Measurements from ENCODE around the gene HTN3. TPM values are rescaled to one million over a fixed set of nuclear protein-coding genes. Genes with fewer than 3 reads are reported as not detected.
"Not testable (repeated sequence)": the region's sequence is repeated elsewhere in the genome, so short reads cannot be mapped to it uniquely, and the experiment has no call there.

Gene HTN3
- not detected for total RNA-seq
- not detected for polyA plus RNA-seq
- not detected for total RNA-seq

DNA sequence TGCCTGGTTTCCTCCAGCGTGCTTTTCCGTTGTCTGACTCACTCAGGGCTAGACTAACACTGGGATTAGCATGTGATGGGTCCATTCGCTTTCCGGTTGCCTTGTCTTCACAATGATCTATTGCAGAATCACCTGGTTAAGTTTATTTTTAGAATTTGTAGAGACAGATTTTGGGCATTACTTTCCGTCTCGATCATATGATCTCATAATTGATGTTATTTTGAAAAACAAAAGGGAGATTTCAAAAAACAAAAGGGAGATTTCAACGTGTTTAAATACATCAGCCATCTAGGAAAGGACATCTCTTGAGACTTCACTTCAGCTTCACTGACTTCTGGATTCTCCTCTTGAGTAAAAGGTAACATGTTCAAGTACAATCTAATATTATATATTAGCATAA, at the start of gene HTN3:
Gene HTN3 (plus strand): TSS at position 301 of the 400 bp plus-strand sequence. CDS start 2,282 bp downstream, outside the sequence.
- H3K4me1 ChIP-seq (ENCODE audit: control insufficient read depth in 2 of 2, insufficient read depth in 2 of 2, low read length in 2 of 2); H3K27ac ChIP-seq (ENCODE audit: low read depth, low read length); intact Hi-C loops (cut with micrococcal nuclease); H3K27ac Mint-ChIP-seq; H3K4me1 Mint-ChIP-seq; H3K36me3 ChIP-seq (ENCODE audit: control insufficient read depth in 2 of 3, insufficient read depth in 3 of 3, low read length in 3 of 3); DNase-seq; H3K36me3 Mint-ChIP-seq; ATAC-seq; CTCF ChIA-PET; H3K9me3 Mint-ChIP-seq; H3K9me3 ChIP-seq (ENCODE audit: control insufficient read depth in 2 of 3, low read length in 3 of 3); H3K4me3 ChIP-seq (ENCODE audit: low read length); H3K4me3 Mint-ChIP-seq; H3K27me3 ChIP-seq (ENCODE audit: control insufficient read depth in 2 of 2, insufficient read depth in 2 of 2, low read length in 2 of 2); POLR2A ChIA-PET; H3K27me3 Mint-ChIP-seq: not testable (repeated sequence)

DNA sequence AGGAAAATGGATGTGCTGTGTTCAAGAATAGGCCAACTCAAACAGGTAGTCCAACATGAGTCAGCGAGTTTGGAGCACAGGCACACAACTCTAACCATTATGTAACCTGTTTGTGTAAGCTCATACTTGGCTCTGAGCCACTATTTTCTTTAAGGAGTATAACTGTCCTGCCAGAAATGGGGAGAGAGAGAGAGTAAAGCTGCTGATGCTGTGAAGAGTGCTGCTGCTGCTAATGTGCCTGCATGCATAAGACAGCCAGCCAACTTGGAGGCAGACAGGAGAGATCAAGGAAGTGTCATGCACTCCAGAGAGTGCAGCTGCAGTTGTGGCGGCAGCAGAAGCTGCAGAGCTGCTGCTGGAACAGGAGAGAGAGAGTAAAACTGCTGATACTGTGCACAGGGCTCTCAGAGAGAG, 44.2 kb upstream of the HTN3 start:
- Histone ChIP-seq H3K36me3 (ENCODE audit: control insufficient read depth in 2 of 3, insufficient read depth in 3 of 3, low read length in 3 of 3) (no peaks in the 10 kb centered on the region), H3K4me3 (ENCODE audit: low read length) (no peak overlapping the region), H3K27me3 (ENCODE audit: control insufficient read depth in 2 of 2, insufficient read depth in 2 of 2, low read length in 2 of 2) (no peaks in the 10 kb centered on the region), H3K4me1 (ENCODE audit: control insufficient read depth in 2 of 2, insufficient read depth in 2 of 2, low read length in 2 of 2) (no peaks in the 10 kb centered on the region), H3K9me3 (ENCODE audit: control insufficient read depth in 2 of 3, low read length in 3 of 3) (no peaks in the 10 kb centered on the region), H3K27ac (ENCODE audit: low read depth, low read length) (no peak overlapping the region)
- Mint-ChIP-seq H3K27ac (no peak overlapping the region), H3K4me1 (no peaks in the 10 kb centered on the region), H3K9me3 (peaks cover 0 to 3% (median 0%) of the 10 kb centered on the region in 11 donors), H3K4me3 (no peak overlapping the region), H3K27me3 (peaks cover 0 to 7% (median 0%) of the 10 kb centered on the region in 5 donors), H3K36me3 (no peaks in the 10 kb centered on the region)
- DNase-seq (no peak), ATAC-seq (no peak)
- intact Hi-C loops (cut with micrococcal nuclease), result no loop called here
- ChIA-PET CTCF (no interaction called here), POLR2A (no interaction called here)

DNA sequence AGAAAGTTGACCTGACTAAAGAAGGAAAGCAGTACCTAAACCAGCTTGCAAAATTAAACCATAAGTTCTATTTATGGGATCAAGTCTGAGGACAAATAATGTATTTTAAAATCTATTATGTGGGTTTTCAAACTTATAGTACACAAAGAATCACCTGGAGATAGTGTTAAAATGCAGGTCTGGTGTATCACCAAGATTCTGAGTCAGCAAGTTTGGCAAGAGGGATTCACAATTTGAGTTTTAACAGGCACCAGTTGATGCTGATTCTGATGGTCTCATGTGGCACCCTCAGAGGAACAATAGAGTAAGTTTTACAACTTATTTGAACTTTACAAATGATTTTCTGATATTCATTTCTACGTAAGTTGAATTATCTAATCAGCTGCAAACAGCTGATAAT, 41.6 kb upstream of the HTN3 start:
- CTCF ChIA-PET, result no interaction called here
- intact Hi-C loops (cut with micrococcal nuclease), result no loop called here
- POLR2A ChIA-PET, result no interaction called here
- Histone ChIP-seq H3K27me3 (ENCODE audit: control insufficient read depth in 2 of 2, insufficient read depth in 2 of 2, low read length in 2 of 2) (no peaks in the 10 kb centered on the region), H3K27ac (ENCODE audit: low read depth, low read length) (no peak overlapping the region), H3K4me1 (ENCODE audit: control insufficient read depth in 2 of 2, insufficient read depth in 2 of 2, low read length in 2 of 2) (no peaks in the 10 kb centered on the region), H3K36me3 (ENCODE audit: control insufficient read depth in 2 of 3, insufficient read depth in 3 of 3, low read length in 3 of 3) (no peaks in the 10 kb centered on the region), H3K4me3 (ENCODE audit: low read length) (no peak overlapping the region), H3K9me3 (ENCODE audit: control insufficient read depth in 2 of 3, low read length in 3 of 3) (no peaks in the 10 kb centered on the region)
- Mint-ChIP-seq H3K27me3 (peaks cover 0 to 7% (median 0%) of the 10 kb centered on the region in 5 donors), H3K27ac (no peak overlapping the region), H3K4me1 (no peaks in the 10 kb centered on the region), H3K36me3 (no peaks in the 10 kb centered on the region), H3K9me3 (no peaks in the 10 kb centered on the region), H3K4me3 (no peak overlapping the region)
- no peak for DNase-seq
- ATAC-seq, result no peak

DNA sequence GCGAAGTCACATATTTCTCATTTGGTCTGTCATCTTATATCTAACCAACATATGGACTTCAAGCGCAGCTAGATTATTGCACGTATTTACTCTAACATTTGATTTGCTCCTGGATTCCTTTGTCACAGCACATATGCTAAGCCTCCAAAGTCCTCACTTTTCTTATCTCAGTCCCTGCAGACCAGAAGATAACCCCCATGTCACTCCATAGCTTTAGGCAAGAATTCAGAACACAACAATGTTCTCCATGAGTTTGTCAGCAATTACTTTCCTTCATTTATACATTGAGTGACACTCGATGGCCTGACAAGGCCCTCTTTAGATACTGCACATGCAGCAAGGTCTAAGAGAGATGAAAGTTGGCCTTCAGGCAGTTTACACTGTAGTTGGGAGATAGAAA, 37.2 kb upstream of the HTN3 start:
- no peak overlapping the region for H3K4me3 Mint-ChIP-seq
- H3K27me3 Mint-ChIP-seq, result peaks cover 0 to 3% (median 0%) of the 10 kb centered on the region in 5 donors
- DNase-seq (no peak), ATAC-seq (no peak)
- no peaks in the 10 kb centered on the region for H3K9me3 Mint-ChIP-seq
- no peak overlapping the region for H3K27ac Mint-ChIP-seq
- Histone ChIP-seq H3K36me3 (ENCODE audit: control insufficient read depth in 2 of 3, insufficient read depth in 3 of 3, low read length in 3 of 3) (no peaks in the 10 kb centered on the region), H3K4me1 (ENCODE audit: control insufficient read depth in 2 of 2, insufficient read depth in 2 of 2, low read length in 2 of 2) (no peaks in the 10 kb centered on the region), H3K27me3 (ENCODE audit: control insufficient read depth in 2 of 2, insufficient read depth in 2 of 2, low read length in 2 of 2) (no peaks in the 10 kb centered on the region), H3K27ac (ENCODE audit: low read depth, low read length) (no peak overlapping the region), H3K9me3 (ENCODE audit: control insufficient read depth in 2 of 3, low read length in 3 of 3) (no peaks in the 10 kb centered on the region), H3K4me3 (ENCODE audit: low read length) (no peak overlapping the region)
- H3K36me3 Mint-ChIP-seq, result no peaks in the 10 kb centered on the region
- intact Hi-C loops (cut with micrococcal nuclease), result no loop called here
- POLR2A ChIA-PET, result no interaction called here
- CTCF ChIA-PET, result no interaction called here
- no peaks in the 10 kb centered on the region for H3K4me1 Mint-ChIP-seq

DNA sequence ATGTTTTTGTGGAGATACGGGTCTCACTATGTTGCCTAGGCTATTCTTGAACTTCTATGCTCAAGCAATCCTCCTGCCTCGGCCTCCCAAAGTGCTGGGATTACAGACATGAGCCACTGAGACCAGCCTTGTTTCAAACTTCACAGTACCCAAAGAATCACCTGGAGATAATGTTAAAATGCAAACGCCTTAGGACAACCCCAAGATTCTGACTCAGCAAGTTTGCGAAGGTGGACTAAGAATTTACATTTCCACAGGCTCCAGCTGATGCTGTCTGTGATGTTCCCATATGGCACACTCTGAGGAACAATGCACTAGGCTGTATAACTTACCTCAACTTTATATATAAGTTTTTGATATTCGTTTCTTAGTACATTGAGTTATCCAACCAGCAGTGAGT, 33.5 kb upstream of the HTN3 start:
- H3K4me1 Mint-ChIP-seq, result no peaks in the 10 kb centered on the region
- no peak for DNase-seq
- no peak overlapping the region for H3K27ac Mint-ChIP-seq
- no peak for ATAC-seq
- Histone ChIP-seq H3K27me3 (ENCODE audit: control insufficient read depth in 2 of 2, insufficient read depth in 2 of 2, low read length in 2 of 2) (no peaks in the 10 kb centered on the region), H3K36me3 (ENCODE audit: control insufficient read depth in 2 of 3, insufficient read depth in 3 of 3, low read length in 3 of 3) (no peaks in the 10 kb centered on the region), H3K4me1 (ENCODE audit: control insufficient read depth in 2 of 2, insufficient read depth in 2 of 2, low read length in 2 of 2) (no peaks in the 10 kb centered on the region), H3K4me3 (ENCODE audit: low read length) (no peak overlapping the region), H3K9me3 (ENCODE audit: control insufficient read depth in 2 of 3, low read length in 3 of 3) (no peaks in the 10 kb centered on the region), H3K27ac (ENCODE audit: low read depth, low read length) (no peak overlapping the region)
- intact Hi-C loops (cut with micrococcal nuclease), result no loop called here
- H3K4me3 Mint-ChIP-seq, result no peak overlapping the region
- peaks cover 0 to 5% (median 0%) of the 10 kb centered on the region in 5 donors for H3K27me3 Mint-ChIP-seq
- no peaks in the 10 kb centered on the region for H3K36me3 Mint-ChIP-seq
- ChIA-PET POLR2A (no interaction called here), CTCF (no interaction called here)
- no peaks in the 10 kb centered on the region for H3K9me3 Mint-ChIP-seq

DNA sequence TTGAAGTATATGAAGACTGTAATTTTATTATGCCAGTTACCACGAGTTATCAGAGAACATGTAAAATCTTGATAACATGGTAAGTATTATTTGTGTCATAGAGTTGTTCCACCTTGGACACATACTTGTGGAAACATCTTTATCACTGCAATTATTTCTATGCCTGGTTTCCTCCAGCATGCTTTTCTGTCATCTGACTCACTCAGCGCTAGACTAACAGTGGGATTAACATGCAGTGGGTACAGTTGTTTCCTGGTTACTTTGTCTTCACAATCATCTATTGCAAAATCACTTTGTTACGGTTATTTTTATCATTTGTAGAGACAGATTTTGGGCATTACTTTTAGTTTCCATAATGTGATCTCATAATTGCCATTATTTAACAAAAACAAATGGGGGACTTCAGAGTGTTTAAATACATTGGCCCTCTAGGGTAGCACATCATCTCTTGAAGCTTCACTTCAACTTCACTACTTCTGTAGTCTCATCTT, 32.7 kb upstream of the HTN3 start, which contains the start of gene STATH:
Gene STATH (plus strand): TSS at position 441 of the 491 bp plus-strand sequence. CDS start 2,472 bp downstream, outside the sequence.
- Histone ChIP-seq H3K27ac (ENCODE audit: low read depth, low read length) (no peak within 1 kb of the TSS), H3K4me1 (ENCODE audit: control insufficient read depth in 2 of 2, insufficient read depth in 2 of 2, low read length in 2 of 2) (no peaks in the 10 kb centered on the region), H3K27me3 (ENCODE audit: control insufficient read depth in 2 of 2, insufficient read depth in 2 of 2, low read length in 2 of 2) (no peaks in the 10 kb centered on the region), H3K9me3 (ENCODE audit: control insufficient read depth in 2 of 3, low read length in 3 of 3) (no peaks in the 10 kb centered on the region), H3K36me3 (ENCODE audit: control insufficient read depth in 2 of 3, insufficient read depth in 3 of 3, low read length in 3 of 3) (no peaks in the 10 kb centered on the region), H3K4me3 (ENCODE audit: low read length) (no peak within 1 kb of the TSS)
- Mint-ChIP-seq H3K4me1 (no peaks in the 10 kb centered on the region), H3K27ac (no peak within 1 kb of the TSS), H3K36me3 (no peaks in the 10 kb centered on the region), H3K4me3 (no peak within 1 kb of the TSS), H3K9me3 (no peaks in the 10 kb centered on the region), H3K27me3 (peaks cover 0 to 5% (median 0%) of the 10 kb centered on the region in 5 donors)
- intact Hi-C loops (cut with micrococcal nuclease), result no loop called here
- CTCF ChIA-PET, result no interaction called here
- DNase-seq (no peak), ATAC-seq (no peak)
- POLR2A ChIA-PET, result no interaction called here

DNA sequence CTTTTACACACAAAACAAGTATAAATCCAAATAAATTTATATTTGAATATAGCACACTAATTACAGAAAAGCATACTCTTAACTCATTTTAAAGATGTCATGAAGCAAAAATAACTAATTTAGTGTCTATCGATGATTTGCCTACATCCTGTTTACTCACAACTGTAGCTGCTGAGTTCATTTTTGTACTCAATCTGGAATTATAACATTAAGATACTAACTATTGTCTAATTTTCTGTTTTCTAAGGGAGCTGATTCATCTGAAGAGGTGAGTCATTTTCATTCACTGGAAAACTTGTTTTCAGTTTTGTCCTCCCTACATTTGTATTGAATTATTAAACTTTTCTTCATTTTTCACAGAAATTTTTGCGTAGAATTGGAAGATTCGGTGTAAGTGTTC, 28.8 kb upstream of the HTN3 start:
- H3K9me3 Mint-ChIP-seq, result peaks cover 0 to 1% (median 0%) of the 10 kb centered on the region in 11 donors
- H3K27me3 Mint-ChIP-seq, result peaks cover 0 to 5% (median 0%) of the 10 kb centered on the region in 5 donors
- no peaks in the 10 kb centered on the region for H3K27me3 ChIP-seq (ENCODE audit: control insufficient read depth in 2 of 2, insufficient read depth in 2 of 2, low read length in 2 of 2)
- H3K9me3 ChIP-seq (ENCODE audit: control insufficient read depth in 2 of 3, low read length in 3 of 3), result no peaks in the 10 kb centered on the region
- ChIA-PET POLR2A (no interaction called here), CTCF (no interaction called here)
- no peak for DNase-seq
- ATAC-seq, result no peak
- no peak overlapping the region for H3K27ac ChIP-seq (ENCODE audit: low read depth, low read length)
- H3K36me3 Mint-ChIP-seq, result no peaks in the 10 kb centered on the region
- H3K4me1 ChIP-seq (ENCODE audit: control insufficient read depth in 2 of 2, insufficient read depth in 2 of 2, low read length in 2 of 2), result no peaks in the 10 kb centered on the region
- H3K4me3 Mint-ChIP-seq, result no peak overlapping the region
- intact Hi-C loops (cut with micrococcal nuclease), result no loop called here
- no peaks in the 10 kb centered on the region for H3K4me1 Mint-ChIP-seq
- H3K4me3 ChIP-seq (ENCODE audit: low read length), result no peak overlapping the region
- no peak overlapping the region for H3K27ac Mint-ChIP-seq
- no peaks in the 10 kb centered on the region for H3K36me3 ChIP-seq (ENCODE audit: control insufficient read depth in 2 of 3, insufficient read depth in 3 of 3, low read length in 3 of 3)
